Activated CD8-positive, alpha-beta memory T cell treated with anti-CD3 and anti-CD28 coated beads, Interleukin-2, amount 50 U/mL, for 48 hours (primary cell): ENCODE measurements around the gene CHFR.
"Not testable (repeated sequence)": the region's sequence is repeated elsewhere in the genome, so short reads cannot be mapped to it uniquely, and the experiment has no call there.

Experiments
- DNase-seq: peaks from one replicate; pipeline ENCODE4 v3.0.0-alpha.2; 2020

Gene CHFR

DNA sequence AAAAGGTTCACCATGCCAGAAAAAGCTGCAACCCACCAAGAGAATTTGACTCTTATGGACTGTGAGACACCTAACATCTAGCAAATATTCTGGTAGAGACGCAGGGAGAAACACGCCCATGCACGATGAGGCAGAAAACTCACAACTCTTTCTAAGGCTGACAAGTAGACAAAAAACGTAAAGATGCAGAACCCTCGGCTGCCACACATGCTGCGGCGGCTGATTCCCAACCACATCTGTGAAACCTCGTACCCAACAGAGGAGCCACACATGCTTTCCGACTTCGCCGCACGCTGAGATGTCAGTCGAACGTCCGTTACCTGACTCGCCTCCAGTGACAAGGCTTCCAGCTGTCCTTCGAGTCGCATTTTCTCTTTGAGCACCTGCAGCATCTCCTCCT is 80.5 kb downstream of the CHFR start:
- DNase-seq, result peak; percentile 66

DNA sequence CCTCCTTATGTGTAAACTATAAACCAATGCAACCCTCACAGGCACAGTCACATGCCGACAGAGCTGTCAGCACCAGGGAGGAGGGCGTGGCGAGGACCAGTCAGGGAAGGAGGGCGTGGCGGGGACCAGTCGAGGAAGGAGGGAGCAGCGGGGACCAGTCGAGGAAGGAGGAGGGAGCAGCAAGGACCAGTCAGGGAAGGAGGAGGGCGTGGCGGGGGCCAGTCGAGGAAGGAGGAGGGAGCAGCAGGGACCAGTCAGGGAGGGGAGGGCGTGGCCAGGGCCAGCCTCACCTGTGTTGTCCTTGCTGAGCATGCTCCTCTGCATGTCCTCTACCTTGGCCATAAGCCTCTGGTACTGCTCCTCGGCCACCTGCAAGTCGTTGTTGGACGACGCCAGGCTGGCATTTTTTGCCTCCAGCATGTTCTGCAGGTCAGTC is 83.0 kb downstream of the CHFR start:
- no peak for DNase-seq

DNA sequence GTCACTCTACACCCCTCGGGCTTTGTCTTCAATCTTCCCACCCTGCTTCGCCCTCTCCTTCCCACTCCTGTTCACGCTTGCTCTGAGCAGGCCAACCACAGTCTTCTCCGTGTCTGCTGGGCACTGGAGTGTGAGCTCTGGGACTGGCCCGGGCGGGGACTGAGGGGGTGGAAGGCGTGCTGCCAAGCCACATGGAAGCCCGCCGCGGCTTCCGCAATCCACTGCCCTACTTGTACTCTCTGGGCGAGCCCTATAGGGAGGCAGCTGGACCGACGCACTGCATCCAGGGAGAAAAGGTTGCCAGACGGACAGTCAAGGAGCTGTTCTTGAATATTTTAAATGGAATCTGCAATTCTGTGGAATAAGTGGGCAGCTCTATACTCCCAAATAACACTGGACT is 83.5 kb downstream of the CHFR start:
- no peak for DNase-seq

DNA sequence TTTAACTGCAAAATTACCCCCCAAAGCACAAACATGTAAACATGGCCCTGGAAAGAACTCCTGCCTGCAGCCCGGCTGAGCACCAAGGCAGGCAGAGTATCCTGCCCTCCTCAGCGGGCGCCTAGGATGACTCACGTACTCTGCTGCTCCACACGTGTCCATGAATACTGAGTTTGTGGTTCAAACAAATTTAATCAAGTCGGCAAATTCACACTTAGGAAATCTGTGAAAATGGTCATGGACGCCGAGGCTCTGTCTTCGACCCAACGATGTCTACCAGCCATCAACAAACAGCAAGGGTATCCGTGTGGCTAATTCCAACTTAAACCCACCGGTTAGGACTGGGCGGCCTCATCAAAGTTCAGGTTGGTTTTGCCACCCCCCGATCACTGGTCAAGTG is 84.3 kb downstream of the CHFR start:
- no peak for DNase-seq

DNA sequence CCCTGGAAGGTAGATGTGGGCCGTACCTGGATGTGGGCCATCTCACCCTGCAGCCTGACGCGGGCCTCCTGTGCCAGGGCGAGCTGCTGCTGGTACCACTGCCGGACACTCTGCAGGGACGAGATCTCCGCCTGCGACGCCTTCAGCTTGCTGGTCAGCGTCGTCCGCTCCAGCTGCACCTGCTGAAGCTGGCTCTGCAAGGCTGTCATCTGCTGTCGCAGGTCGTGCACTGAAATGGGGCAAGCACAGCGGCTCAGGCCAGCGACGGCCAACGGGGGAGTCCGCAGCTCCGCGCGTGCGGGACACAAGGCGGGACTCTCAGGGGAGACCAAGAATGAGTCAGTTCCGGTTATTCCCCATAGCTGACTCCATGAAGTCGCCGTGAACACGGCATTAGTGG is 85.7 kb downstream of the CHFR start:
- DNase-seq, result no peak

DNA sequence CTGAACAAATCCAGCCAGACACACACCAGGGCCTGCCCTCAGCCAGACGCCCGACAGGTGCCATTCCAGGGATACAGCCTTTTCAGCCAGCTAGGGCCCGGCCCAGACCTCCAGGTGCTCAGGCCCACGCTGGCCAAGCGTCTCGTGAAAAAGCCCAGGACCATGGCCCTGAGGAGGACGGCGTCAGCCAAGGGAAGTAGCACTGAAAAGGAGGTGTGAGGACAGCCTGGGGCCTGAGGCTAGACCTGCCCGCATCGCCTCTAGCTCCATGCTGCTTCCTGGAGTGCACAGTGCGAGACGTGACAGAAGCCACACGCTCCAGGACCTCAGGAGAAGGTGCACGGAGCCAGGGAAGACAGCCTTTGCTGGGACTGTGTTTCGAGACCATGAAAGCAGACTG is 88.6 kb downstream of the CHFR start:
- no peak for DNase-seq

DNA sequence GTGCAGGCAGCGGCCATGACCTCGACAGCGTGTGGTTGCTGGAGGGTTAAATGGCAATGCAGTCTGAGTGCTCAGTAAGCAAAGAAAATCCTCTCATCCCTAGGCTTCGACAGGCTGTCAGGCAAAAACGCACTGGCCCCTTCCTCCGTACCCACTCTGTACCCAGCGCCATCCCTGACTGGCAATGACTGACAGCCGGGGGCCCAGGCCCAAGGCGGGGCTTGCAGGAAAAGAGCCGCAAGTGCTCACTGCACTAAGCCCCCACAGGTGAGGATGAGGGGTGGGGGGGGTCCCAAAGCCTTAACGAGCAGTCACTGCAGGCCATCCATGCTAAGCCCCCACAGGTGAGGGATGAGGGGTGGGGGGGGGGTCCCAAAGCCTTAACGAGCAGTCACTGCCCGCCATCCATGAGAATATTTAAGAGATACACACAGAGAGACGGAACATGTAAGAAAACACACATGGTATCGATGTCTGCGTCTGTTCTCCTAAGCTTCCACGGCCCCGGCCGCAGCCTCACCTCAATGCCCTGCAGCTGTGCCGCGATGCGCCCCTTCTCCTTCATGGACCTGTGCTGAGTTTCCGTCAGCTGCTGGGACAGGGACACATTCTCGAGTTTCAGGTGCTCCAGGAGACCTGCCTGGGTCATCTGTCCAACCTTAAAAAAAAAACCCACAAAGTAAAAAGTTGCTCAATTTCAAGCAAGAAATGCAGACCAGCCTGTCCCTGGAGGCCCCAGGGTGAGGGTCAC is 89.4 kb downstream of the CHFR start:
- no peak for DNase-seq

DNA sequence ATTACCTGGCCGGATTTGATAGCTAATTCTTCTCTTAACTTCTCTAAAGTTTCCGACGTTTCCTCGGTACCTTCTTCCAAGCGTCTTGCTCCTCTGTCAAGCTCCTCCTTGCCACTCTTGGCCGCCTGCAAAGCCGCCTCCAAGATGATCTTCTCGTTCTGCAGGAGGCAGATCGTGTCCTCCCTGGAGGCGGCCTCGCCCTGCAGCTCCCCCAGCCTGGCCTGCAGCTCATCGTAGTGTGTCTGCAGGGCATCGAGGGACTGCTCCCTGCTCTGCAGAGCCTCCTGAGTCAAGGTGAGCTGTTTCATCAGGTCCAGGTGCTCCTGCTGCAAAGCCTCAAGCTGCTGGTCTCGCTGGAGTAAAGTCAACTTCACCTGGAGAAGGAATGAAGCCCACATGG is 91.6 kb downstream of the CHFR start:
- DNase-seq, result no peak

DNA sequence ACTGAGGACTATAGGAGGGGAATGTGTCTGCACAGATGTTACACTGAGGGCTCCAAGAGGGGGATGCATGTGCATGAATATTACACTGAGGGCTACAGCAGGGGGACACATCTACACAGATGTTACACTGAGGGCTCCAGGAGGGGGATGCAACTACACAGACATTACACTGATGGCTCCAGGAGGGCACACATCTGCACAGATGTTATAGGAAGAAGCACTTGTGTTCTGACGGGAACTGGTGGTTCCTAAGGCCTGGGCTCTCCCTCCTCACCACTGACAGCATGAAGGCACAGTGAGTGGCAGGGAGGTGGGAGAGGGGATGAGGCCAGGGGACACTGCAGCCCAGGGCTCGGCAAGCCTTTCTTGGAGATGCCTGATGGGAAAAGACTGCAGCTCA is 95.5 kb downstream of the CHFR start:
- DNase-seq, result not testable (repeated sequence)

DNA sequence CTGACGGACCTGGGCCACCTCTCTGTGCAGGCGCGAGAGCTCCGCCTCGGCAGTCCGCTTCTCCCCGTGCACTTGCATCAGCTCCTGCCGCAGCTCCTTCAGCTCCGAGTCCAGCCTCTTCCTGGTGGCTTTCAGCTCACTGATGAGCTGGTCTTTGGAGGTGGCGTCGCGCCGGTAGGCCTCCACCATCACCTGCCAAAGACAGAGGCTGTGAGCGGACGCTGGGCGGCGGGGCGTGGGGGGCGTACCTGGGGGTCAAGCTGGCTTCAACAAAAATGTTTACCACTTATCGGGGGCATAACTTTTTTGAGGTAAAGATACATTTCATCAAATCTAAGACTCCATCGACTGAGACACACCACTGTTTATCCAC is 98.3 kb downstream of the CHFR start:
- no peak for DNase-seq

DNA sequence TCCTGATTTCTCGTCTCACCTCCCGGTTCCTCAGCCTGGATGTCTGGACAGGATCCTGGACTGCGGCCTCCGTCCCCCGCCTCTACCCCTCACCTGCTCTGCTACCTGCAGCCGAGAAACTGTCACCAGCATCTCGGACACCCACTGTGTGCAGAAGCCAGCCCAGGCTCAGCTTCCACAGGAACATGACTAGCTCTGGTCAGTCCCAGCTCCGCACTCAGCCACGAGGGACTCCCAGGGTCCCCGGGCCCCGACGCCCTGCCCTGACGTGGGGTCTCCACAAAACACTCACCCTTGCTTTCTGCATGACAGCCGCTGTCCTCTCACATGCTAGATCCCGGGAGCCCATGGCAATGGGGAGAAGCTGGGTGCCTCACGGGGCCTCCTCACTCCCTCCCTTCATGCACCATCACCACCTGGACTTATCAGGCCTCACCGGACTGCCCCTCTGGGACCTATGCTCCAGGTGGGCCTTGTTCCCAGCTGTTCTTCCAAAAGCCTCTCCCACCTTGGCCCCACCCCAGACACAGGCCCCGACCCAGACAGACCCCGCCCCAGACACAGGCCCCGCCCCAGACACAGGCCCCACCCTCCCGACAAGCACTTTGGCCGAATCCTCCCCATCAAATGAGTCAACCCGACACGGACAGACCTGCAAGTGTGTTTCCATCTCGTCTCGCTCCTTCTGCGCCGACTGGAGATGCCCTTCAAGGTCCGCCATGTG is 98.9 kb downstream of the CHFR start:
- DNase-seq, result no peak

DNA sequence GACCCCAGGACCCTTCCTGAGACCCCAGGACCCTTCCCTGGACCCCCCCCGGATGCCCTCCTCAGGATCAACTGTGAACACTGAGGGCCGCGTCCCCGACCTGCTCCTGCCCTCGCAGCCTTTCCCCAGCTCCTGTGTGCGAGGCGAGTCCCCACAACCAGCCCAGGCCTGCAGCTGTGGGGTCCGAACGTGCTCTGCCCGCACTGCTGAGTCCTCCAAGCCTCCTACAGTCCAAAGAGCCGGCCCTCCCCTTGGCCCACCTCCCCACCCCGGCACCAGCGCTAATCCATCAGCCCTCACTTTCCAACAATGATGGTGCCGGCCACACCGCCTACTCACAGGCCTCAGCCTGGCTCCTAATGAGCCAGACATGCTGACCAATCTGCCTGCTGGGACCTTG is 99.5 kb downstream of the CHFR start:
- no peak for DNase-seq

DNA sequence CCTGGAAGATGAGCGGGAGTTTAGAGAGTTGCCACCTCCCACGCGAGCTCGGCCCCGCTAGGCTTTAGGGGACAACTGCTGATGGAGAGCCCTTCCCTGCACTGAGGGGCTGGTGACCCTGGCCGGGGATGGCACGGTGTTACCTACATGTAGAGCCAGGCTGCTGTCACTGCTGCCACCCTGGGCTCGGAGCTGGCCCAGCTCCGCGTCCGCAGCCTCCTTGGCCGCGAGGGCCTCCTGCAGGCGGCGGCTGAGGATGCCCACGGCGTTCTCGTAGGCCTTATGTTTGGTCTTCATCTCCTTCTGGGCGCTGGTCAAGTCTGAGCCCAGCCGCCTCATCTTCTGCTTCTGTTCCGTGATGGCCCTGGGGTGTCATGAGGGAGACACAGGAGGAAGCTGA is 101.2 kb downstream of the CHFR start:
- no peak for DNase-seq

DNA sequence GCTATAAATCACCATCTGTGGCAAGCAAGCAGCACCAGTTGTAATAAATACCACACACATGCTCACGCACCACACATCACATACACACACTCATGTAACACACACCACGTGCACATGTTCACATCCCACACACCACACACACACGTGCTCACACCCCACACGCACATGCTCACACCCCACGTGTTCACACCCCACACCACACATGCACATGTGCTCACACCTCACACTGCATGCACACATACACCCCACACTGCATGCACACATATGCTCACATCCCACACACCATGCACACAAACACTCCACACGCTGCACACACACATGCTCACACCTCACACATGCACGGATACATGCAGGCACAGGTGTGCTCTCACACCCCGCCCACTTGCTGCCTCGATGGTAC is 102.8 kb downstream of the CHFR start:
- DNase-seq, result no peak

DNA sequence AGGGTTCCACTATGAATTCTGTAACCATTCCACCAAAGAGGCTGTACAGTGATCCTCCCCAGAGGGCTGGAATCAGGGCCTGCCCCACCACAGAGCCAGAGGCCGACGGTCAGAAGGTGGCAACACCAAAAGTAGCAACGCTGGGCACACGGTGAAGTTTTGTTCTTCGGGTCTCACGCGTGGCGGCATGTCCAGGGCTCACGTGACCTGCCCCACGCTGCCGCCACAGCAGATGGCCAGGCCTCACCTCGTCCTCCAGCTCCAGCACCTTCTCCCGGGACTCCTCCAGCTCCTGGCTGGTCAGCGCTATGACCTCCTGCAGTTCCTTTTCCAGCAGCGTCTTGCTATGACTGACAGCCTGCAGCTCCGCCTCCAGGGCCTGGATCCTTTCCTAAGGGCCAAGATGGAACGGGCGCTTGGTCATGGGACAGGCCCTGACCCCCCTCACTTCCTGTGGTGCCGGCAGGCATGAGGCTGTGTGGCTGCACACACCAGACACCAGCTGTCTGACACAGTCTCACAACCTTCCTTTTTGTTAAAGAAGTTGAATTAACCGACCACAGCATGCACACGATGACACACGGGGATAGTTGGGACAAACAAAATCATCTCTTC is 103.4 kb downstream of the CHFR start:
- no peak for DNase-seq
